Smooth muscle cell (in vitro differentiated cells): ENCODE measurements around the gene SMIM33. TPM values are rescaled to one million over a fixed set of nuclear protein-coding genes. Genes with fewer than 3 reads are reported as not detected.
A peak's percentile ranks its signal among the peaks of the same experiment; 100 is the strongest.

Experiments used
- DNase-seq: peaks from one replicate; lab custom pipeline; 2025; ENCODE audit not compliant: unreplicated experiment; lab: John Stamatoyannopoulos, UW
- H2AFZ ChIP-seq: fragments of 200-600 bp; sonication (generic); 2 replicates; pipeline ENCODE4 v1.6.0; 2016; ENCODE audit warnings: antibody characterized with exemption, low read depth, mild to moderate bottlenecking
- H3F3A ChIP-seq: fragments of 200-600 bp; sonication (generic); 2 replicates; pipeline ENCODE4 v1.6.0; 2017; ENCODE audit warnings: antibody characterized with exemption, low read depth
- H3K27ac ChIP-seq: fragments of 200-600 bp; sonication (generic); 2 replicates; pipeline ENCODE4 v1.5.1; 2016; ENCODE audit warnings: low read depth, mild to moderate bottlenecking
- H3K27me3 ChIP-seq: fragments of 200-600 bp; sonication (generic); 2 replicates; pipeline ENCODE4 v1.6.1; 2016; ENCODE audit warnings: low read depth, mild to moderate bottlenecking
- H3K36me3 ChIP-seq: fragments of 200-600 bp; sonication (generic); 2 replicates; pipeline ENCODE4 v1.5.1; 2016; ENCODE audit warnings: low read depth
- H3K4me1 ChIP-seq: fragments of 200-600 bp; sonication (generic); 2 replicates; pipeline ENCODE4 v1.5.1; 2016; ENCODE audit warnings: low read depth
- H3K4me2 ChIP-seq: fragments of 200-600 bp; sonication (generic); 2 replicates; pipeline ENCODE4 v1.6.0; 2016; ENCODE audit warnings: mild to moderate bottlenecking
- H3K4me3 ChIP-seq: fragments of 200-600 bp; sonication (generic); 2 replicates; pipeline ENCODE4 v1.5.1; 2016; ENCODE audit warnings: mild to moderate bottlenecking
- H3K79me2 ChIP-seq: fragments of 200-600 bp; sonication (generic); 2 replicates; pipeline ENCODE4 v1.6.0; 2016; ENCODE audit warnings: low read depth, mild to moderate bottlenecking
- H3K9ac ChIP-seq: fragments of 200-600 bp; sonication (generic); 2 replicates; pipeline ENCODE4 v1.6.0; 2016; ENCODE audit warnings: low read depth
- H3K9me3 ChIP-seq: fragments of 200-600 bp; sonication (generic); replicated peaks from 2 replicates; pipeline ENCODE4 v1.5.1; 2016; ENCODE audit warnings: low read depth
- H4K20me1 ChIP-seq: fragments of 200-600 bp; sonication (generic); 2 replicates; pipeline ENCODE4 v1.6.0; 2016; ENCODE audit warnings: low read depth
- WGBS: methylation state at CpG from one replicate; pipeline ENCODE4 v1.1.7; 2016; ENCODE audit warnings: low lambda C conversion rate; 5-methylcytosine and 5-hydroxymethylcytosine counted together
- polyA plus RNA-seq: library from polyadenylated mRNA; unstranded; fragments of >200 nt; fragmentation: Nextera tagmentation; extraction: Ambion mirVana; gene quantifications from 2 replicates; pipeline ENCODE4 v1.2.1, GENCODE V29; 2016
- total RNA-seq: library from RNA; depleted of rRNA; stranded (reverse); fragments of >200 nt; gene quantifications from 2 replicates; pipeline ENCODE4 v1.2.3, GENCODE V29; 2014
- TF ChIP-seq, protein P1 (sequence below): fragments of 200-600 bp; sonication (generic); IDR thresholded peaks from 2 replicates; pipeline ENCODE4 v1.5.1; 2017; ENCODE audit warnings: borderline replicate concordance, mild to moderate bottlenecking, antibody characterized with exemption; ENCODE audit not compliant: insufficient read depth, poor library complexity, severe bottlenecking

SMIM33 gene
- total RNA-seq (not detected in 2 replicates), polyA plus RNA-seq (not detected in 2 replicates)

DNA sequence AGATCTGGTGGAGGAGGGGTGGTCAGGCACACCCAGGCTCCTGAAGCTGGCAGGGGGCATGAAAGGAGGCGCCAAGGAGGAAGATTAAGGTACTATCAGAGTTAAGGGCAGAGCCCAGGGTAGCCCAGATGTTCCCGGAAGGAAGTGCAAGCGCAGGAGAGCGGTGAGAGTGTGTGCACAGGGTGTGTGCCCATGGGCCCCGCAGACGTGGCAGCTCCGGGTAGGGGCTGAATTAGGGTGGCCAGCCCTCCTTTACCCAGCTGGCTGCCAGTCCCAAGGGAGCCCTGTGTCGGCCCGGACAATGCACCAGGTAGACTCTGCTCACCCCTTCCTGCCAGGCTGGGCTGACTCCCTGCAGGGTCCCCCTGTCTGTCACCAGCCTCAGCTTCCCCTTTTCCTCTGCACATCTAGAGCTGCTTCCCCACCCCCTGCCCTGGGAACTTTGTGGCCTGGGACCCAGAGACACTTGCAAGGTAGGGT lies at the start of gene SMIM33:
TSS of gene SMIM33 (plus strand) at position 184 of the 480 bp plus-strand sequence. CDS start at position 302, 118 bp downstream.
- no peak within 1 kb of the TSS for H3K4me2 ChIP-seq
- H3K4me1 ChIP-seq = peaks cover 21% of the 10 kb centered on the region
- H3K79me2 ChIP-seq = no peaks in the 10 kb centered on the region
- H3K9ac ChIP-seq = no peak within 1 kb of the TSS
- H3F3A ChIP-seq = peaks cover 8% of the 10 kb centered on the region
- no peaks in the 10 kb centered on the region for H4K20me1 ChIP-seq
- WGBS = 96% methylated on average over 9 of the region's 9 CpGs
- H3K9me3 ChIP-seq = no peaks in the 10 kb centered on the region
- H3K27ac ChIP-seq = no peak within 1 kb of the TSS
- no peak within 1 kb of the TSS for H2AFZ ChIP-seq
- no peaks in the 10 kb centered on the region for H3K27me3 ChIP-seq
- H3K4me3 ChIP-seq = no peak within 1 kb of the TSS
- H3K36me3 ChIP-seq = no peaks in the 10 kb centered on the region
- TF ChIP-seq, protein P1, sequence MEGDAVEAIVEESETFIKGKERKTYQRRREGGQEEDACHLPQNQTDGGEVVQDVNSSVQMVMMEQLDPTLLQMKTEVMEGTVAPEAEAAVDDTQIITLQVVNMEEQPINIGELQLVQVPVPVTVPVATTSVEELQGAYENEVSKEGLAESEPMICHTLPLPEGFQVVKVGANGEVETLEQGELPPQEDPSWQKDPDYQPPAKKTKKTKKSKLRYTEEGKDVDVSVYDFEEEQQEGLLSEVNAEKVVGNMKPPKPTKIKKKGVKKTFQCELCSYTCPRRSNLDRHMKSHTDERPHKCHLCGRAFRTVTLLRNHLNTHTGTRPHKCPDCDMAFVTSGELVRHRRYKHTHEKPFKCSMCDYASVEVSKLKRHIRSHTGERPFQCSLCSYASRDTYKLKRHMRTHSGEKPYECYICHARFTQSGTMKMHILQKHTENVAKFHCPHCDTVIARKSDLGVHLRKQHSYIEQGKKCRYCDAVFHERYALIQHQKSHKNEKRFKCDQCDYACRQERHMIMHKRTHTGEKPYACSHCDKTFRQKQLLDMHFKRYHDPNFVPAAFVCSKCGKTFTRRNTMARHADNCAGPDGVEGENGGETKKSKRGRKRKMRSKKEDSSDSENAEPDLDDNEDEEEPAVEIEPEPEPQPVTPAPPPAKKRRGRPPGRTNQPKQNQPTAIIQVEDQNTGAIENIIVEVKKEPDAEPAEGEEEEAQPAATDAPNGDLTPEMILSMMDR = no peak
- DNase-seq = no peak

DNA sequence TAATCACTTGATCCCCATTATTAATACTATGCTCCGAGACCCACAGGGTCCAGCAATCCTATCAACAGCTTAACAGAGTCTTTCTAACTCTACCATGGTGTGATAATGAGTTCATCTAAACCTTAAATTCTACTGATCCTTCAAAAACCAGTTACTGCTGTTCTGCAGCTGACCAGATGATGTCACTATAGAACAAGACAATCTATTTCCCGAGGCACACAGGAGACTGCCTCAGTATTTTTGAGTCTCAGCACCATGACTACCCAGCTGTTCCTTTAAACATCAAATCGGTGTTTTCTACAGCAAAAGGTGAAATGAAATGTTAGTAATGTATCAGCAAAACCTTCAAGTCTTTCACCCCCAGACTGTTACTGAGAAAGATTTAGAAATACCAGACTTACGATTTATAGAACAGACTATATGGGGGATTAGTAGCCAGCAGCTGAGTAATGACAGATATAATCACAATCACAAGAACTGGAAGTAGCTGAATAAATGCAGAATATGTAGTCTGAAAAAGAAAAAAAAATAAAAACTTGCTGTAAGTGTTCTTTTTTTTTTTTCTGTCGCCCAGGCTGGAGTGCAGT lies 48.4 kb upstream of the SMIM33 start:
- no peak overlapping the region for H3K27ac ChIP-seq
- H4K20me1 ChIP-seq = no peaks in the 10 kb centered on the region
- no peak for DNase-seq
- WGBS = 49% methylated on average over 5 of the region's 5 CpGs
- peaks cover 4% of the 10 kb centered on the region for H3F3A ChIP-seq
- no peak overlapping the region for H3K4me3 ChIP-seq
- no peaks in the 10 kb centered on the region for H3K9me3 ChIP-seq
- no peak overlapping the region for H3K4me2 ChIP-seq
- H3K4me1 ChIP-seq = peaks cover 17% of the 10 kb centered on the region
- no peaks in the 10 kb centered on the region for H3K79me2 ChIP-seq
- no peaks in the 10 kb centered on the region for H3K36me3 ChIP-seq
- H3K9ac ChIP-seq = no peak overlapping the region
- no peak overlapping the region for H2AFZ ChIP-seq
- no peaks in the 10 kb centered on the region for H3K27me3 ChIP-seq
- TF ChIP-seq, protein P1 = peak; percentile 87

DNA sequence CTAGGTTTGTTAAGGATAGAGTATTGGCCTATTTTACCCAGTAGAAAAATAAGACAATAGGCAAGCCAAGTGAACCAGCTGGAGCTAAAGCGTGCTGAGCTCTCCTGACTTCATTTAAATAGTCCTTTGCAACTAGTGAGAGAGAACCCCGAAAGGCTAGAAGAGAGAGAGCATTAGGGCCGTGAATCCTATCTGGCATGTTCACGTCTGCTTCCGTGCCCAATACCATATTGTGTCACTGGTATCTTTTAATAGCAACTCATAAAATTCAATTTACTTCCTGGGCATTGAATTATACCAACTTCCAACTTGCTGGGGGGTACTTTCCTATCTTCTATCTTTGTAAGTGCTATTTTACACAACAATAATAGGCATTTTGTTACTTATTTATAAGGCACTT lies 45.3 kb upstream of the SMIM33 start:
- WGBS = 84% methylated on average over 5 of the region's 5 CpGs

More for the DNA sequence above, 45.3 kb upstream of the SMIM33 start:
- Histone ChIP-seq H3K27me3 (no peaks in the 10 kb centered on the region), H4K20me1 (no peaks in the 10 kb centered on the region), H3K79me2 (no peaks in the 10 kb centered on the region), H2AFZ (no peak overlapping the region), H3K4me1 (peaks cover 2% of the 10 kb centered on the region), H3K27ac (no peak overlapping the region), H3K36me3 (no peaks in the 10 kb centered on the region), H3K4me3 (no peak overlapping the region), H3F3A (peaks cover 4% of the 10 kb centered on the region), H3K9ac (no peak overlapping the region), H3K9me3 (no peaks in the 10 kb centered on the region), H3K4me2 (no peak overlapping the region)
- TF ChIP-seq, protein P1 = no peak
- DNase-seq = no peak
